Effector CD4-positive, alpha-beta T cell (primary cell): ENCODE measurements around the gene PAPPA2.

ENCODE experiments used
- DNase-seq: peaks from one replicate; pipeline ENCODE4 v3.0.0-alpha.2; 2020

PAPPA2 gene

GRCh38 chr1:176775996-176776395 lies 313.0 kb downstream of the PAPPA2 start:
- DNase-seq, result no peak

GRCh38 chr1:176778056-176778455 lies 315.1 kb downstream of the PAPPA2 start:
- DNase-seq, result no peak

- no peak for DNase-seq
Observed at GRCh38 chr1:176779992-176780328, 317.0 kb downstream of the PAPPA2 start.

- no peak for DNase-seq
Observed at GRCh38 chr1:176783309-176783708, 320.3 kb downstream of the PAPPA2 start.

GRCh38 chr1:176785056-176785455 lies 322.1 kb downstream of the PAPPA2 start:
- no peak for DNase-seq

GRCh38 chr1:176785791-176786190 lies 322.8 kb downstream of the PAPPA2 start:
- DNase-seq, result no peak

- DNase-seq, result no peak
Observed at GRCh38 chr1:176786274-176786673, 323.3 kb downstream of the PAPPA2 start.

- DNase-seq, result no peak
Observed at GRCh38 chr1:176789571-176790090, 326.7 kb downstream of the PAPPA2 start.

- DNase-seq, result no peak
Observed at GRCh38 chr1:176790786-176791185, 327.8 kb downstream of the PAPPA2 start.

- no peak for DNase-seq
Observed at GRCh38 chr1:176791906-176792305, 328.9 kb downstream of the PAPPA2 start.

- no peak for DNase-seq
Observed at GRCh38 chr1:176794897-176795508, 332.0 kb downstream of the PAPPA2 start.

GRCh38 chr1:176795929-176796328 lies 333.0 kb downstream of the PAPPA2 start:
- DNase-seq, result no peak

- DNase-seq, result no peak
Observed at GRCh38 chr1:176796583-176796982, 333.6 kb downstream of the PAPPA2 start.

- no peak for DNase-seq
Observed at GRCh38 chr1:176799327-176799726, 336.4 kb downstream of the PAPPA2 start.

GRCh38 chr1:176800978-176801513 lies 338.1 kb downstream of the PAPPA2 start:
- no peak for DNase-seq

- DNase-seq, result no peak
Observed at GRCh38 chr1:176801514-176802020, 338.6 kb downstream of the PAPPA2 start.

GRCh38 chr1:176802316-176802715 lies 339.3 kb downstream of the PAPPA2 start:
- no peak for DNase-seq

GRCh38 chr1:176803042-176803441 lies 340.1 kb downstream of the PAPPA2 start:
- no peak for DNase-seq

GRCh38 chr1:176803596-176803995 lies 340.6 kb downstream of the PAPPA2 start:
- DNase-seq, result no peak

- no peak for DNase-seq
Observed at GRCh38 chr1:176809292-176809691, 346.3 kb downstream of the PAPPA2 start.

GRCh38 chr1:176811511-176812288 lies 348.7 kb downstream of the PAPPA2 start:
- no peak for DNase-seq

GRCh38 chr1:176815621-176816020 lies 352.6 kb downstream of the PAPPA2 start:
- DNase-seq, result no peak

- DNase-seq, result no peak
Observed at GRCh38 chr1:176816232-176816631, 353.3 kb downstream of the PAPPA2 start.
